ENCODE data around the gene DNAH8.

Gene DNAH8

DNA sequence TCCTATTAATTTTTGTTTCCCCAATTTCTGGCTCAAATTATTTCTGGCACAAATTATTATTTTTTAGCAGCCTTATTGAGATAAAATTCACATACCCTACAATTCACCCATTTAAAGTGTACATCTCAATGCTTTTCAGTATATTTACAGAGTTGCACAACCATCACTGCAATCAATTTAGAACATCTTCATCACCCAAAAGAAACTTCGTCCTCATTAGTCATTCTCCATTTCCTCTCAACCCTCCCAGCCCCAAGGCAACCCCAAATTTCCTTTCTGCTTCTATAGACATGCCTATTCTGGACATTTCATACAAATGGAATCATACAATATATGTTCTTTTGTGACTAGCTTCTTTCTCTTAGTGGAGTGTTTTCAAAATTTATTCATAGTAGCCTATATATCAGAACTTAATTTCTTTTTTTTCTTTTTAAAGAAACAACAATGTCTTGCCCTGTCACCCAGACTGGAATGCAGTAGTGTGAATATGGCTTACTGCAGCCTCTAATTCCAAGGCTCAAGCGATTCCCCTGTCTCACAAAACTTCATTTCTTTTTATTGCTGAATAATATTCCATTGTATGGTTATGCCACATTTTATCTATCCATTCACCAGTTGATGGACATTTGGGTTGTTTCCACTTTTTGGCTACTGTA, 84.5 kb downstream of the DNAH8 start:
- DNase-seq: no peak

DNA sequence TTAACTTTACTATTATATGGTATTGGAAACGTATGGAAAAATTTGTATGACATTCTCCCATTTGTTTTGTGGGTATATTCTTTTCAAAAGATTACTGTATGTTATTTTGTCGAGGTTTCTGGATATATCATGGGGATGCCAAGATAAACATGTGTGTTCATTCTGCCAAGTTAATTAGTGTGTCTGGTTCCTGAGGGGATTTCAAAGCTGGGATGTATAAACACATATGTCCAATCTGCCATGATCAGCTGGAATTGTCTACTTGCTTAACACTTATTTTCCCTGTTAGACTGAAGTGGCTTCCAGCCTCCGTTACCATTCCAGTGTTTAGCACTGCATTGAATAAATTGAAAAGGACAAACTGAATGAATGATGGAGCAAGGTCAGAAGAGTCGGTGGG, 86.2 kb downstream of the DNAH8 start:
- no peak for DNase-seq

DNA sequence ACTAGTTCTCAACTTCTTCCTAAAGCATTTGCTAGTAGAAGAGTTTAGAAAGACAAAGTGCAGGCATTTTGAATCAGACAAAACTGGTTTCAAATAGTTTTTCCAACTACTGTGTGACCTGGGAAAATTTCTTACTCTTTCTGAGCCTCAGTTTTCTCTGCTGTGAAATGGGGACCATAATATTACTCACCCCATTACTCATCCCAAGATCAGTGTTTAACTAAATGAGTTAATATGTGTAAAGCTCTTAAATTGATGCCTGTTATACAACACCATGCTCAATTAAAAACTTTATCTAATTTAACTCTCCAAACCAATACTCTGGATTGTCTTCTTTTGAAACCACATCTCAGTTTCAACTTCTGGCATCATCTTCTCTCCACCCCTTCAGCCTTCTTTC, 87.4 kb downstream of the DNAH8 start:
- DNase-seq: no peak

GRCh38 chr6:38803129-38803528, 88.0 kb downstream of the DNAH8 start:
- DNase-seq: no peak

DNA sequence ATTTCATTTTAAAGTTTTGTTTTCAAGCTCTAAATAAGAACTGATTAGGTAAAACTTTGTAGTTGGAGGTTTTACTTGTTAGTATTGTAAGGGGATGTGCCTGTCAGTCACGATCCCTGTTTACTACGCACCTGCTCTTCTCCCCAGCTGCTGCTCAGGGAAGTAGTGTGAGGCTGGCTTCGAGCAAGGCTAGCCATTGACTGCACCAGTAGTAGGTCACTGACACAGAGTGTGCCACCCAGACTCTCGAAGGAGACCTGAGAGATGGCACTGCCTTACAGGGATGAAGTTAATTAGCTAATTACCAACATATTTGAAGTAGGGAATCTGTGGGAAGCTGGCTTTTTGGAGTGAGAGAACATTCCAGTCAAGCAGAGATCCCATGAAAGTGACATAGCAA, 89.2 kb downstream of the DNAH8 start:
- DNase-seq: no peak

DNA sequence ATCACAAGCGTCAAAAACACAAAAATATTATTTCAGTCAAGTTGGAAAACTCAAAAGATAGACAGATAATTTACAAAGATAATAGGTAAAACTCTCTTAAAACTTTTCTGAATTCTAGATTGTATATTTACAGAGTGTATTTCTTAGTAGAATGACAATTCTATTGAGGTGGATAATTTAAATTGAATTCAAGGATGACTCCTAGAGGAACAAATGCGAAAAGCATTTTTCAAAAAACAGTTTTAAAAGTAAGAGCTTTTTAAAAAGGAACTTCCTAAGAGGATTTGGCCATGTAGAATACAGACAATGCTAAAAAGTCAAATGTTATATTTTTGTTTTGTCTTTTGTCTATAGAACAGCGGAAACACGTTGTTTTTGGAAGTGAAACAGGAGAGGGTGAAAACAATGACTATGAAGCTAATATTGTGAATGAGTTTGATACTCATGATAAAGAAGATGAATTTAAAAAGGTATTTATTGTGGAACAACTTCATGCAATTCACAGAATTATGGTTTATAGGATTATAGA, 90.1 kb downstream of the DNAH8 start:
- DNase-seq: no peak

- no peak for DNase-seq
These were observed 90.6 kb downstream of the DNAH8 start for GRCh38 chr6:38805692-38806091.

DNA sequence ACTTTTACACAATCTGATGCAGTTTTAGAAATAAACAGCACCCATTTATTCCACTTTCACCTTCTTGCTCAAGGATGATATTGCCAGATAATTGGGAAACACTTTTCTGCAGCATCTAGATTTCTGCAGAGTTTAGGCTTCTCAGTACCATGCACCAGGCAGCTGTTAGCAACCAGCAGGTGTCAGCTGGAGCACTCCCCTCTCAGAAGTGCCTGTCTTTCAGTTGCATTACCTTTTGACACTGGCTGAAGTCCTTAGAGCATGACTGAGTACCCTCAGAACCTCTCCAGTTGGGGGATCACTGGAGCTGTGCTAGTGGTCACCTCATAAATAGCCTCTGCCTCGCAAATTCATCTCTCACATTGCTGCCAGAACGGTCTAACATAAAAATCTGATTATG, 91.2 kb downstream of the DNAH8 start:
- no peak for DNase-seq

GRCh38 chr6:38806833-38807232, 91.7 kb downstream of the DNAH8 start:
- no peak for DNase-seq

DNA sequence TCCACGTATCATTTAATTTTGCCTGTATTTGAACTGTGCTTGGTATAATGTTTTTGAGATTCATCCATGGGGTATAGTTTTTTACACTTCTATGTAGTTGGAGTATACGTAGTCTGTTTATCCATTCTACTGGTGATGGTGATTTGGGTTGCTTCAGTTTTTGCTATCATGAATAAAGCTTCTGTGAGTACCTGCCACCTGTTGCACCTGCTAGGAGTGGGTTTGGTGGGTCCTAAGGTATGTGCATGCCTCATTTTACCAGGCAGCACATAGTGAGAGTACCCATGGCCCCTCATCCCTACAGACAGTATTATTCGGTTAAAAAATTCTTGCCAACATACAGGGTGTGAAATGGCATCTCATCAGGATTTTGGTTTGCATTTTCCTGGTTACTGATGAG, 92.9 kb downstream of the DNAH8 start:
- DNase-seq: no peak

DNA sequence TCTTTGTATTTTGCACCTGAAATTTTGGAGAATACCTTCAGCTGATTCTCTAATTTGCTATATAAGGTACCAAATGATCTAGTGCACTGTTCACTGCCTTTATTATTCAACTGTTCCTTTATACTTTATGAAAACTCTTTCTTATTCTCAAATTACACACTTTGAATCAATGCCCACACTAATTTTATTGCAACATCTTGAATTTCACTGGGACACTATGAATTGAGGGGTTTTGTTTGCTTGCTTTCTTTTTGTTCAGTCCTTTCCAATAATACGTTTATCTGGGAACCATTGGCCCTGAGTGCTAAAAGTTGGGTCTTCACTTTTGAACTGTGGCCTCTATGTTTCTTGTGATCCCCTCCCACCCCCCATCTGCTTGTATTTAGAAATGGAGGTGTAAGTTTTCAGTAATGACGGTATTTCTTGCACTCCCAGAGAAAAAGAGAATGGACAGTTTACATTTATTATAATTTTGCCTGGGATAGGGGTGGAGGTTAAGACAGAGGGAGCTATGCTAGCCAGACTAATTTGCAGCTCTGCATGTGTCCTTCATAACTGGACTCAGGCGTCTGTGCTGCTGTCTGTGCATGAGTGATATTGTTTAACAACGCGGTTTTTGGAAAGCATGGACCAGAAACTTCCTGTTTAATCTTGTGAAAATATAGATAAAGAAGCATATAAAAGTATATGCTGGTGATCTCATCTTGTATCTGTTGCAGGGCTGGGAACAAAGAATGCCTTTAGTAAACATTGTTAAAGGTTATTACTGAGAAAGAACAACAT, 98.1 kb downstream of the DNAH8 start:
- no peak for DNase-seq

- DNase-seq: no peak
These were observed 99.7 kb downstream of the DNAH8 start for GRCh38 chr6:38814761-38815160.

- no peak for DNase-seq
These were observed 100.1 kb downstream of the DNAH8 start for GRCh38 chr6:38815250-38815649.

DNA sequence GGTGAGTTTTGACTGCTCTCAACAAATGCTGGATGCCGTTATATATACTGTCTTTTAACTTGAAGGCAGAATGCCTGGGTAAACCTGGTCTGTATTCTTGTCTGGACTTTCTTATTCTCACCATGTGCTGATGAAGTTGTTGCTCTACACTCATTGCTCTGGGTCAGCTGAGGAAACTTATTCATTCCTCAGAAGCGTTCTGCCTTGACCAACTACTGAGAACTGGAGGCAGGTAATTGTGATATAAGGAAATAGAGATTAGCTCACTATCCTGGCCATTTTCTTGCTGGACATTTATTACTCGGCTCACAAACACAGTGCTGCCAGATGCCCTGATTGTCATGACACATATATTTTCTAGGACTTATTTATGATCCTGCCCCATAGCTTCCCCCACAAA, 103.6 kb downstream of the DNAH8 start:
- no peak for DNase-seq

DNA sequence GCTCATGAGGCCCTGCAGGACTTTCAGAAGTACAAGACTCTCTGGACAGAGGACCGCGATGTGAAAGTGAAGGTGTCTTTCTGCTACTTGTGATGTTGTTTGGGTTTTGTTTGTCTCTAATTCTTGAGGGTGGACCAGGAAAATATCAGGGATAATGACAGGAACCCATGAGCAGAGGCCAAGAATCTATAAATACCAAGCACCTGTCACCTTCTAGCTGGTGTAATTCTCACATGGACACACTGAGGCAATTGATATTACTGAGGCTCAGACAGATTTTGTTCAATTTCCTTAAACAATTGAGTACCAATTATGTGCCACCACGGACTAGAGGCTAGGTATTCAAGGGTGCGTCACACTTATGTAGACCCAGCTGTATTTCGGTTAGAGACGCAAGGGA, 107.9 kb downstream of the DNAH8 start:
- DNase-seq: no peak

DNA sequence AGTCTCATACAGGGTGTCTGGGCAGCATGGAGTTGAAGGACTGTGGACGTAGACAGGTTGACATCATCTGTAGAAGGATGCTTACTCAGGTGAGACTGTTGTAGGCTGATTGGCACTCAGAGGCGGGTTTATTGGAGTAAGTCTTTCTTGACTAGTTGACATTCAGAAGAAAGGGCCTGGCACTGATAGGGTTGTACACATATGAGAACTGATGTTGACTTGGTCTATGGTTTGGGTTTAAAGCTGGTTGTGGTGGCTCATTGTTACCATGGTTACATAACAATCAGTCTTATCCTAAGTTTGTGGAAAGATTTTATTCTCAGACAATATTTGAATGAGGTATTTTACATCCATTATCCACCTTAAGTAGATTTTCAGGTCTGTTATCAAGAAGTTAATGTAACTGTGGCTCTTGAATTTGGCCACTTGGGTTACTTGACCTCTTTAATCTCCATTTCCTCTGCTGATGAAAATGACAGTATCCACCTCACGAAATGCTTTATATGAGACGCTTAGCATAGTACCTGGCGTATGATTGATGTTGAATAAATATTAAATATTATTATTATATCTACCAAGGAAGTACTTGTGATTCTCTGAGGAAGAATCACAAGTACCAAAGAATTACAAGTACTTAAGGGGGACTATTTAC, 109.3 kb downstream of the DNAH8 start:
- no peak for DNase-seq

- DNase-seq: no peak
These were observed 111.9 kb downstream of the DNAH8 start for GRCh38 chr6:38827024-38827423.

DNA sequence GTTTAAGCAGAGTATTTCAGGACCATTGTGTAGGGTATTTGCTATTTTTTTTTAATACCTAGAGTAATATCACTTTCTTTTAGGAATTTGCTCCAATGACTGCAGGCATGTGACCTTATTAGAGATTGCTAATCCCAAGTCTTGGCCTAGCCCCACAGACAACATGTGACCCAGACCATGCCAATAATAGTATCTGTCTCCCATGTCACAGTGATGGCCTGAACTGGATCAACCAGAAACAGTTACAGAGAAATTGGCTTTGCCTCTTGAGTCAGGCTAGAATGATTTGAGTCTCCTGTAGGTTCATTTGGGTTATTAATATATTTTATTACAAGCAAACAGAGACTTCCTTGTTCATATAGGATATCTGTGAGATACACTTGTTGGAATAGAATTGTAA, 116.8 kb downstream of the DNAH8 start:
- DNase-seq: no peak

- DNase-seq: no peak
These were observed 118.2 kb downstream of the DNAH8 start for GRCh38 chr6:38833320-38833719.

- no peak for DNase-seq
These were observed 121.5 kb downstream of the DNAH8 start for GRCh38 chr6:38836585-38836984.

GRCh38 chr6:38837101-38837500, 122.0 kb downstream of the DNAH8 start:
- no peak for DNase-seq

DNA sequence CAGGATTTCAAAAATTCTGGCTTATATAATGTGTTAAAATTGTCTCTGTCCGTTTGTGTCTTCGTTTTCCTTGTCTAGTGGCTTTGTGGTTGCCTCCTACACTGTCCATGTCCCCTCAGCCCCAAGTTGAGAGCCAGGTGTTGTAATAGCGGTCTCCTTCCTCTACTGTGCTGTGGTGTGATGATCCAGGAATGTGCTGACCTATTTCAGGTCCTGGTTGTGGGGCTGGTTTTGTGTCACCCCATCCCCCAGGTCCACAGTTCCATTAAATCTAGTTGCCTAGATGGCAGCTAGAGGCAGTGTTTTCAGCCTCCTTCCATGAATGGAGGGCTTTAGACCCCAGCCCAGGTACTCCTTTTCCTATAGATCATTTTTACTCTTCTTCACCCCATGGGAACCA, 128.7 kb downstream of the DNAH8 start:
- DNase-seq: no peak

GRCh38 chr6:38845931-38846330, 130.8 kb downstream of the DNAH8 start:
- no peak for DNase-seq

- DNase-seq: no peak
These were observed 131.2 kb downstream of the DNAH8 start for GRCh38 chr6:38846361-38846760.

Measured in activated gamma-delta T cell treated with Interleukin-2 at 50 U/mL for 16 hours (primary cell).